ENCODE measurements around the gene MTMR4. TPM values are rescaled to one million over a fixed set of nuclear protein-coding genes. Genes with fewer than 3 reads are reported as not detected.

MTMR4 gene
- total and polyA plus RNA-seq, 4 donors, result 17.2 to 70.1 (median 29.9) TPM

- TF ChIP-seq ATF3 (IDR thresholded peaks at IDR 0.05) (peak; percentile 83), YY1 (IDR thresholded peaks at IDR 0.05) (peak; percentile 94)
Observed at GRCh38 chr17:58535431-58535830, 21.0 kb upstream of the MTMR4 start (continued).

GRCh38 chr17:58534901-58535421 is 20.5 kb upstream of the MTMR4 start:
- Histone ChIP-seq H3K36me3 (ENCODE audit: control insufficient read depth in 4 of 4, insufficient read depth in 3 of 4, low read depth in 1 of 4, low read length in 3 of 4) (no peaks in the 10 kb centered on the region), H3K4me3 (ENCODE audit: low read depth in 1 of 3, low read length in 3 of 3) (no peak overlapping the region), H3K9ac (ENCODE audit: low read depth in 1 of 2, low read length in 2 of 2) (no peak overlapping the region), H3K9me3 (ENCODE audit: control insufficient read depth in 4 of 4, low read length in 3 of 4) (no peaks in the 10 kb centered on the region), H3K27ac (ENCODE audit: low read depth in 1 of 2, low read length in 2 of 2) (peak overlapping the region; percentile 6 to 42), H3K27me3 (ENCODE audit: control insufficient read depth in 4 of 4, insufficient read depth in 4 of 4, low read length in 3 of 4) (no peaks in the 10 kb centered on the region), H3K4me1 (ENCODE audit: control insufficient read depth in 4 of 4, insufficient read depth in 4 of 4, low read length in 3 of 4) (peaks cover 11 to 27% (median 18%) of the 10 kb centered on the region in 4 donors)
- DNase-seq (ENCODE audit: low spot score), result no peak
- TF ChIP-seq REST (IDR thresholded peaks at IDR 0.05) (no peak), ZBTB33 (IDR thresholded peaks at IDR 0.05) (no peak), MAX (IDR thresholded peaks at IDR 0.05) (no peak), FOXA2 (IDR thresholded peaks at IDR 0.05) (no peak), RXRA (IDR thresholded peaks at IDR 0.05) (no peak), TAF1 (conservative IDR thresholded peaks at IDR 0.05) (no peak), RAD21 (IDR thresholded peaks at IDR 0.05) (no peak), EGR1 (IDR thresholded peaks at IDR 0.05; ENCODE audit: low read depth in 2 of 2) (no peak), HNF4A (conservative IDR thresholded peaks at IDR 0.05) (no peak), FOXA1 (IDR thresholded peaks at IDR 0.05) (no peak), NR2F2 (IDR thresholded peaks at IDR 0.05) (no peak), JUND (IDR thresholded peaks at IDR 0.05) (no peak), GABPA (IDR thresholded peaks at IDR 0.05 in 1 of 2, conservative IDR thresholded peaks at IDR 0.05 in 1 of 2) (no peak), YY1 (IDR thresholded peaks at IDR 0.05) (no peak)
- WGBS, result 68% methylated on average over 4 of the region's 4 CpGs

GRCh38 chr17:58534331-58534730 is 19.9 kb upstream of the MTMR4 start:
- no peaks in the 10 kb centered on the region for H3K9me3 ChIP-seq (ENCODE audit: control insufficient read depth in 4 of 4, low read length in 3 of 4)
- 70% methylated on average over 3 of the region's 3 CpGs for WGBS
- DNase-seq (ENCODE audit: low spot score), result no peak
- H3K4me3 ChIP-seq (ENCODE audit: low read depth in 1 of 3, low read length in 3 of 3), result no peak overlapping the region
- H3K36me3 ChIP-seq (ENCODE audit: control insufficient read depth in 4 of 4, insufficient read depth in 3 of 4, low read depth in 1 of 4, low read length in 3 of 4), result no peaks in the 10 kb centered on the region
- no peaks in the 10 kb centered on the region for H3K27me3 ChIP-seq (ENCODE audit: control insufficient read depth in 4 of 4, insufficient read depth in 4 of 4, low read length in 3 of 4)
- no peak overlapping the region for H3K9ac ChIP-seq (ENCODE audit: low read depth in 1 of 2, low read length in 2 of 2)
- H3K27ac ChIP-seq (ENCODE audit: low read depth in 1 of 2, low read length in 2 of 2), result no peak overlapping the region
- TF ChIP-seq ZBTB33 (IDR thresholded peaks at IDR 0.05), result no peak
- no peak for TF ChIP-seq EGR1 (IDR thresholded peaks at IDR 0.05; ENCODE audit: low read depth in 2 of 2)
- no peak for TF ChIP-seq NR2F2 (IDR thresholded peaks at IDR 0.05)
- no peak for TF ChIP-seq HNF4G (IDR thresholded peaks at IDR 0.05)
- no peak for TF ChIP-seq ATF3 (IDR thresholded peaks at IDR 0.05)
- no peak for TF ChIP-seq SP1 (IDR thresholded peaks at IDR 0.05)
- no peak for TF ChIP-seq FOXA2 (IDR thresholded peaks at IDR 0.05)
- TF ChIP-seq YY1 (IDR thresholded peaks at IDR 0.05), result no peak
- no peak for TF ChIP-seq REST (IDR thresholded peaks at IDR 0.05)
- peaks cover 11 to 27% (median 18%) of the 10 kb centered on the region in 4 donors for H3K4me1 ChIP-seq (ENCODE audit: control insufficient read depth in 4 of 4, insufficient read depth in 4 of 4, low read length in 3 of 4)
